ENCODE data around the gene PUM1. TPM values are rescaled to one million over a fixed set of nuclear protein-coding genes. Genes with fewer than 3 reads are reported as not detected.
"Not testable (repeated sequence)": the region's sequence is repeated elsewhere in the genome, so short reads cannot be mapped to it uniquely, and the experiment has no call there.

Gene PUM1
- total and polyA plus RNA-seq, 9 donors = 36.3 to 125 (median 112) TPM

- no peak overlapping the region for H3K4me3 ChIP-seq
- WGBS, 3 donors = 56 to 70% (median 64%) methylated on average over 4 of the region's 4 CpGs
- no peaks in the 10 kb centered on the region for H3K36me3 ChIP-seq
- H3K4me1 ChIP-seq (ENCODE audit: insufficient read depth) = peaks cover 14% of the 10 kb centered on the region
- TF ChIP-seq POLR2A (IDR thresholded peaks at IDR 0.05) (no peak), CTCF (IDR thresholded peaks at IDR 0.05) (no peak), EP300 (IDR thresholded peaks at IDR 0.05) (no peak)
- no peaks in the 10 kb centered on the region for H3K9me3 ChIP-seq
- no peak overlapping the region for H3K27ac ChIP-seq
- H3K27me3 ChIP-seq = no peaks in the 10 kb centered on the region
- DNase-seq = no peak
- intact Hi-C loops (cut with DNase I) = no loop called here
These were observed 2.6 kb downstream of the PUM1 start for GRCh38 chr1:31062867-31063380.

GRCh38 chr1:31062162-31062866 is 3.2 kb downstream of the PUM1 start:
- H3K9me3 ChIP-seq; H3K4me3 ChIP-seq; DNase-seq; H3K36me3 ChIP-seq; H3K27ac ChIP-seq; intact Hi-C loops (cut with DNase I); H3K27me3 ChIP-seq: not testable (repeated sequence)
- peaks cover 14% of the 10 kb centered on the region for H3K4me1 ChIP-seq (ENCODE audit: insufficient read depth)
- WGBS, 3 donors = 60 to 68% (median 62%) methylated on average over 14 of the region's 14 CpGs

- WGBS, 3 donors = 82 to 89% (median 89%) methylated on average over 4 of the region's 4 CpGs
- H3K36me3 ChIP-seq = no peaks in the 10 kb centered on the region
These were observed 7.5 kb downstream of the PUM1 start for GRCh38 chr1:31058012-31058411.

GRCh38 chr1:31055953-31056352 is 9.6 kb downstream of the PUM1 start:
- WGBS, 3 donors = 95 to 100% (median 97%) methylated on average over 1 of the region's 1 CpG
- TF ChIP-seq CTCF (IDR thresholded peaks at IDR 0.05) = no peak
- no peak for TF ChIP-seq POLR2A (IDR thresholded peaks at IDR 0.05)
- TF ChIP-seq EP300 (IDR thresholded peaks at IDR 0.05) = no peak
- H3K9me3 ChIP-seq = no peaks in the 10 kb centered on the region

More at GRCh38 chr1:31058012-31058411, 7.5 kb downstream of the PUM1 start:
- no peaks in the 10 kb centered on the region for H3K27me3 ChIP-seq
- H3K4me3 ChIP-seq = no peak overlapping the region
- DNase-seq = no peak
- intact Hi-C loops (cut with DNase I) = no loop called here
- H3K9me3 ChIP-seq = no peaks in the 10 kb centered on the region
- TF ChIP-seq EP300 (IDR thresholded peaks at IDR 0.05) (no peak), CTCF (IDR thresholded peaks at IDR 0.05) (no peak), POLR2A (IDR thresholded peaks at IDR 0.05) (no peak)
- no peak overlapping the region for H3K27ac ChIP-seq
- H3K4me1 ChIP-seq (ENCODE audit: insufficient read depth) = peaks cover 22% of the 10 kb centered on the region

DNA sequence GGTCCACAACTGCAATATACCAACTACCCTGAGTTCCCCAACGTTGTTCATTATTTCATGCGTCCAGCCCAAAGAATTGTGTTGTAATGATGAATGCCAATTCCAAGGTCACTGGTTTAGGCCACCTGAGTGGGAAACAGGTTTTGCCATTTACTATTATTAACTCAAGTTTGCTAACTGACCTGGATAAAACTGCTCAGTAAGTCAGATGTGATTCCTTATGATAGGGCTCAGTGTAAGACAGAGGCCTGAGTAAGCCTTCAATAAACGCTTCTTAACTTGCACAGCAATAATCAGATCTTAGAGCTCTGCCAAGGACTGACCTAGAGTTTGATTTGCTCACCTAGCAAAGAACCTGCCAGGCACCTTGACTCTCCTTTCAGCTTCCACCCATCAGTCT is 10.0 kb downstream of the PUM1 start:
- no peak overlapping the region for H3K4me3 ChIP-seq
- no peaks in the 10 kb centered on the region for H3K27me3 ChIP-seq
- no peak for DNase-seq
- intact Hi-C loops (cut with DNase I) = no loop called here
- 42 to 55% (median 48%) methylated on average over 3 of the region's 3 CpGs for WGBS, 3 donors
- peaks cover 19% of the 10 kb centered on the region for H3K4me1 ChIP-seq (ENCODE audit: insufficient read depth)
- TF ChIP-seq POLR2A (IDR thresholded peaks at IDR 0.05) (no peak), EP300 (IDR thresholded peaks at IDR 0.05) (no peak), CTCF (IDR thresholded peaks at IDR 0.05) (no peak)
- H3K36me3 ChIP-seq = no peaks in the 10 kb centered on the region
- H3K27ac ChIP-seq = no peak overlapping the region
- H3K9me3 ChIP-seq = no peaks in the 10 kb centered on the region

More at GRCh38 chr1:31055953-31056352, 9.6 kb downstream of the PUM1 start:
- Histone ChIP-seq H3K36me3 (no peaks in the 10 kb centered on the region), H3K27me3 (no peaks in the 10 kb centered on the region), H3K27ac (no peak overlapping the region), H3K4me1 (ENCODE audit: insufficient read depth) (peaks cover 19% of the 10 kb centered on the region), H3K4me3 (no peak overlapping the region)
- DNase-seq = no peak
- intact Hi-C loops (cut with DNase I) = no loop called here
